ENCODE results near the gene CGB7.
"Not testable (repeated sequence)": the region's sequence is repeated elsewhere in the genome, so short reads cannot be mapped to it uniquely, and the experiment has no call there.

CGB7 gene

DNA sequence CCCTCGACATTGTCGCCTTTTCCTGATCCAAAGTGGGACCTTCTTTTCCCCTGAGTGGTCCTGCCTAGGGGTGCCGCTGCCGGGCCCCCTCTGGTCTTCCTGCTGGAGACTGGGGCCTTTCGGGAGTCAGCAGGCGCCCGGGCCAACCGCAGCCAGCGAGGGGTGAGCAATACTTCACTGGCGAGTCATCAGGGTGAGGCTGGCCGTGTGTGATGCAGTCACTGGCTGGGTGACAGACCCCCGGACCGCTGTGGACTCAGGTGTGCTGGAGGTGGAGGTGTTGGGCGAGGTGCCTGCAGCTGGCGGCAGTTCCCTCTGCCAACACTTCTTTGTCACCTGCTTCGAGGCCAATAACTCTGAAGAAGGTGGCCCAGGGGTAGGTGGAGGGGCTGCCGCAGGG is 15.4 kb downstream of the CGB7 start:
- no peak for DNase-seq (ENCODE audit: low read depth)

DNA sequence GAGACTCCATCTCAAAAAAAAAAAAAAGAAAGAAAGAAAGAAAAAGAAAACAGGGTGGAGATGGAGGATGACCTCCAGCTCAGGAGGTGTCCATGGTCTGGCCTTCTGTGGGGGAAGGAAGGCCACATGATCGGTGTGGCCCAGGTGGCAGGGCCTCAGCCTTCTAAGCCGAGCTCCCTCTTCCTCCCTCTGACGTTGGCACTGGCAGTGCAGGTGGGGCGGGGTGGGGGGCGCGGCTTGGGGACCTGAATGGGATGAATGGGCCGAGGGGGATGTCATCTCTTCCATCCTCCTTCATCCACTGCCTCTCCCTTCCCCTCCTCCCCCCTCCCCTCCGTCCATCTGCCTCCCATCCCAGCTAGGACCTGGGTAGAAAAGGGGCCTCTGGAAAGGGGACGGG is 17.8 kb downstream of the CGB7 start:
- DNase-seq (ENCODE audit: low read depth), result not testable (repeated sequence)

DNA sequence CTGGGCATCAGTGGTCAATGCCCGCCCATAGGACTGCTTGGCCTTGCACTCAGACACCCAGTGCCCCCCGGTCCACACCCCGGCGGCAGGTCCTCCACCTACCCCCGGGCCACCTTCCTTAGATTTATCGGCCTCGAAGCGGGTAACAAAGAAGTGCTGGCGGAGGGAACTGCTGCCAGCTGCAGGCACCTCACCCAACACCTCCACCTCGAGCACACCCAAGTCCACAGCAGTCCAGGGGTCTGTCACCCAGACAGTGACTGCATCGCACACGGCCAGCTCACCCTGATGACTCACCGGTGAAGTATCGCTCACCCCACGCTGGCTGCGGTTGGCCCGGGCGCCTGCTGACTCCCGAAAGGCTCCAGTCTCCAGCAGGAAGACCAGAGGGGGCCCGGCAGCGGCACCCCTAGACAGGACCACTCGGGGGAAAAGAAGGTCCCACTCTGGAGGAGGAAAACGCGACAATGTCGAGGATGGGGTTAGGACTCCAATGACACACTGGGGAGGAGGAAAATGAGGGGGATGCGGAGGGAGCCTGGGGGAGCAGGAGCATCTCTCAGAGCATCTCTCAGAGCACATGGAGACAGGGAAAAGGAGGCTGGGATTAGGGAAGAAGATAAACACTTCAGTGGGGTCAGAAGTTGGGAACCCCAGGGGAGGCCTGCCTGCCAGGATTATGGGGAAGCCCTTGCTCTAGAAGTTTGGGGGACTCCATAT is 18.8 kb downstream of the CGB7 start:
- not testable (repeated sequence) for DNase-seq (ENCODE audit: low read depth)

DNA sequence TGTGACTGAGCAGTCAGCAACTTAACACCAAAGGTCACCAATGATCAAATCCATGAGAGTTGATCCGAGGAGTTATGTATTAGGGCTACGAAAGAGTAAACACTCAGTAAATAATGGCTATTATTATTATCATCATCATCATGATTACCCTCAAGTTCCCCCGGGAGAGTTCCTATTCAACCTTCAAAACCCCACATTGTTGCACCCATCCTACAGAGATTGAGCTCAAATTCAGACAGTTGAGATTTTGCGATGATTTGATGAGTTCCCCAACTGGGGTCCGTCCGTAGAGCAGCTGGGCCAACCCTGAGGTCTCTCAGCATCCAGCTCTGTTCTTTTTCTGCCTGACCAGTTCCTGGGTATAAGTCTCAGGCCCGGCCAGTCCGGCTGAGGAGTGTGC is 19.4 kb downstream of the CGB7 start:
- not testable (repeated sequence) for DNase-seq (ENCODE audit: low read depth)

DNA sequence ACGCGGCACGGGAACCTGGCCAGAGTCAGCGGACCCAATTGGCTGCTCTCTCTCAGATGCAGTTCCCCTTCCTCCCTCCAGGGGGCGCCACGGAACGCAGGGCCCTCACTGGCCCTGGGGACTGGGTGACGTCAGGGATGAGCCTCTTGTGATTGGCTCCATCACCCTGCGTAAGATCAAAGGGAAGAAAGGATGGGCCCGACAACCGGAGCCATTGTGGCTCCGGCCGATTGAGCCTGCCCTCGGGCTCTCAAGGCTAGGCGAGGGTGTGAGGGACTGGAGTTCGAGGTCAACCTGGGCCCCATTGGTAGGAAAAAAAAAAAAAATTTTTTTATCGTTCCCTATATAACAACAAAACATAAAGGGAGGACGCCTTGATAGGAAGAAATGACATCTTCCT is 20.7 kb downstream of the CGB7 start, which contains the start of gene CGB1:
TSS of gene CGB1 (minus strand) at position 81 of the 400 bp plus-strand sequence. CDS start 184 bp downstream, outside the sequence.
- DNase-seq (ENCODE audit: low read depth), result peak; percentile 28

DNA sequence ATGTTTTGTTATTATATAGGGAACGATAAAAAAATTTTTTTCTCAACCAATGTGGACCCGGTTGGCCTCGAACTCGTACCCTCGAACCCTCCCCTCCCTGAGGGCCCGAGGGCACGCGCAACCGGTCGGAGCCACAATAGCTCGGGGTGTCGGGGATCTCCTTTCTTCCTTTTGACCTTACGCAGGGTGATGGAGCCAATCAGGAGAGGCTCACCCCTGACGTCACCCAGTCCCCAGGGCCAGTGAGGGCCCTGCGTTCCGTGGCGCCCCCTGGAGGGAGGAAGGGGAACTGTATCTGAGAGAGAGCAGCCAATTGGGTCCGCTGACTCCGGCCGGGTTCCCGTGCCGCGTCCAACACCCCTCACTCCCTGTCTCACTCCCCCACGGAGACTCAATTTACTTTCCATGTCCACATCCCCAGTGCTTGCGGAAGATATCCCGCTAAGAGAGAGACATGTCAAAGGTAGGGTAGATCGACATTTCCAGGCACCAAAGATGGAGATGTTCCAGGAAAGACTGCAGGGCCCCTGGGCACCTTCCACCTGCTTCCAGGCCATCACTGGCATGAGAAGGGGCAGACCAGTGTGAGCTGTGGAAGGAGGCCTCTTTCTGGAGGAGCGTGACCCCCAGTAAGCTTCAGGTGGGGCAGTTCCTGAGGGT is 25.8 kb downstream of the CGB7 start, which contains the start of gene CGB2:
TSS of gene CGB2 (plus strand) at position 249 of the 660 bp plus-strand sequence. CDS start at position 455, 206 bp downstream.
- DNase-seq (ENCODE audit: low read depth), result peak; percentile 55

DNA sequence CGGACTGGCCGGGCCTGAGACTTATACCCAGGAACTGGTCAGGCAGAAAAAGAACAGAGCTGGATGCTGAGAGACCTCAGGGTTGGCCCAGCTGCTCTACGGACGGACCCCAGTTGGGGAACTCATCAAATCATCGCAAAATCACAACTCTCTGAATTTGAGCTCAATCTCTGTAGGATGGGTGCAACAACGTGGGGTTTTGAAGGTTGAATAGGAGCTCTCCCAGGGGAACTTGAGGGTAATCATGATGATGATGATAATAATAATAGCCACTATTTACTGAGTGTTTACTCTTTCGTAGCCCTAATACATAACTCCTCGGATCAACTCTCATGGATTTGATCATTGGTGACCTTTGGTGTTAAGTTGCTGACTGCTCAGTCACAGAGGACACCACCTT is 27.2 kb downstream of the CGB7 start:
- not testable (repeated sequence) for DNase-seq (ENCODE audit: low read depth)

DNA sequence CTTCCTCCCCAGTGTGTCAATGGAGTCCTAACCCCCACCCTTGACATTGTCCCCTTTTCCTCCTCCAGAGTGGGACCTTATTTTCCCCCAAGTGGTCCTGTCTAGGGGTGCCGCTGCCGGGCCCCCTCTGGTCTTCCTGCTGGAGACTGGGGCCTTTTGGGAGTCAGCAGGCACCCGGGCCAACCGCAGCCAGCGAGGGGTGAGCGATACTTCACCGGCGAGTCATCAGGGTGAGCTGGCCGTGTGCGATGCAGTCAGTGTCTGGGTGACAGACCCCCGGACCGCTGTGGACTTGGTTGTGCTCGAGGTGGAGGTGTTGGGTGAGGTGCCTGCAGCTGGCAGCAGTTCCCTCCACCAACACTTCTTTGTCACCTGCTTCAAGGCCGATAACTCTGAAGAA is 27.8 kb downstream of the CGB7 start:
- DNase-seq (ENCODE audit: low read depth), result not testable (repeated sequence)

DNA sequence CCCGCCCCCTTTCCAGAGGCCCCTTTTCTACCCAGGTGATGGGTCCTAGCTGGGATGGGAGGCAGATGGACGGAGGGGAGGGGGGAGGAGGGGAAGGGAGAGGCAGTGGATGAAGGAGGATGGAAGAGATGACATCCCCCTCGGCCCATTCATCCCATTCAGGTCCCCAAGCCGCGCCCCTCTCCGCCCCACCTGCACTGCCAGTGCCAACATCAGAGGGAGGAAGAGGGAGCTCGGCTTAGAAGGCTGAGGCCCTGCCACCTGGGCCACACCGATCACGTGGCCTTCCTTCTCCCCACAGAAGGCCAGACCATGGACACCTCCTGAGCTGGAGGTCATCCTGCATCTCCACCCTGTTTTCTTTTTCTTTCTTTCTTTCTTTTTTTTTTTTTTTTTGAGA is 28.9 kb downstream of the CGB7 start:
- DNase-seq (ENCODE audit: low read depth), result not testable (repeated sequence)

DNA sequence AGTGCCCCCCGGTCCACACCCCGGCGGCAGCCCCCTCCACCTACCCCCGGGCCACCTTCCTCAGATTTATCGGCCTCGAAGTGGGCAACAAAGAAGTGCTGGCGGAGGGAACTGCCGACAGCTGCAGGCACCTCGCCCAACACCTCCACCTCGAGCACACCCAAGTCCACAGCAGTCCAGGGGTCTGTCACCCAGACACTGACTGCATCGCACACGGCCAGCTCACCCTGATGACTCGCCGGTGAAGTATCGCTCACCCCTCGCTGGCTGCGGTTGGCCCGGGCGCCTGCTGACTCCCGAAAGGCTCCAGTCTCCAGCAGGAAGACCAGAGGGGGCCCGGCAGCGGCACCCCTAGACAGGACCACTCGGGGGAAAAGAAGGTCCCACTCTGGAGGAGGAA is 31.9 kb downstream of the CGB7 start:
- not testable (repeated sequence) for DNase-seq (ENCODE audit: low read depth)

DNA sequence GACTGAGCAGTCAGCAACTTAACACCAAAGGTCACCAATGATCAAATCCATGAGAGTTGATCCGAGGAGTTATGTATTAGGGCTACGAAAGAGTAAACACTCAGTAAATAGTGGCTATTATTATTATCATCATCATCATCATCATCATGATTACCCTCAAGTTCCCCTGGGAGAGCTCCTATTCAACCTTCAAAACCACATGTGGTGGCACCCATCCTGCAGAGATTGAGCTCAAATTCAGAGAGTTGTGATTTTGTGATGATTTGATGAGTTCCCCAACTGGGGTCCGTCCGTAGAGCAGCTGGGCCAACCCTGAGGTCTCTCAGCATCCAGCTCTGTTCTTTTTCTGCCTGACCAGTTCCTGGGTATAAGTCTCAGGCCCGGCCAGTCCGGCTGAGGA is 32.5 kb downstream of the CGB7 start:
- not testable (repeated sequence) for DNase-seq (ENCODE audit: low read depth)

DNA sequence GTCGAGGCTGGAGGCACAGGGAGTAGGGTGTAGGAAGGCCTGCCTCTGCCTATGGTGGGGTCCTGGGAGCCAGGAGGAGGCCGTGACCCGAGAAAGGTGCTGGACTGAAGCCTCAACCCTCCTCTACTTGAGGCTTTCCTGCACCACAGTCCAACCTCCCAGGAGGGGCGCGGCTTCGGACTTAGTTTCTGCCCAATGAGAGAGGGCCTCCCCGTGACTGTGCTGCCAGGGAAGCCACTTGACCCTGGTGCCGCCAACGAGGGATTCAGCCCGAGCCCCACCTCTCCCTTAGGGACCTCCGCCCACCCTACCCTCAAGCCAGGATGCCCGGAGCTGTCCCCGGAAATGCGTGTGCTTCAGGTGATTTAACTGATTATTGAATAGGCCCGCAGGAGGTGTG is 33.3 kb downstream of the CGB7 start, which contains the start of gene CGB3:
TSS of gene CGB3 (minus strand) at position 101 of the 400 bp plus-strand sequence. CDS start 362 bp downstream, outside the sequence.
- DNase-seq (ENCODE audit: low read depth), result not testable (repeated sequence)

DNA sequence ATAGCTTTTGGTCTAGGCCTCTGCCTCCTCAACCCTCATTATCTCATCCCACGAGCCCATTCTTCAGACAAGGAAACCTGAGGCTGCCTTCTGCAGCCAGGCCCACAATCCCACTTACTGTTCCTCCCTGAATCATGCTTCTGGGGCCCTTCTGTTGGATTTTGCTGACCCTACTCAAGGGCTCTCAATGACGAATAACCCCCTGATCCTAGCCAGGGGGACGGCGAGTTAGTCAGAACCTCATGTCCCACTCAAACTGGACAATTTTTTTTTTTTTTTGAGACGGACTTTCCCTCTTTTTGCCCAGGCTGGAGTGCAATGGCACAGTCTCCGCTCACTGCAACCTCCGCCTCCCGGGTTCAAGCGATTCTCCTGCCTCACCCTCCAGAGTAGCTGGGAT is 35.4 kb downstream of the CGB7 start:
- DNase-seq (ENCODE audit: low read depth), result no peak

DNA sequence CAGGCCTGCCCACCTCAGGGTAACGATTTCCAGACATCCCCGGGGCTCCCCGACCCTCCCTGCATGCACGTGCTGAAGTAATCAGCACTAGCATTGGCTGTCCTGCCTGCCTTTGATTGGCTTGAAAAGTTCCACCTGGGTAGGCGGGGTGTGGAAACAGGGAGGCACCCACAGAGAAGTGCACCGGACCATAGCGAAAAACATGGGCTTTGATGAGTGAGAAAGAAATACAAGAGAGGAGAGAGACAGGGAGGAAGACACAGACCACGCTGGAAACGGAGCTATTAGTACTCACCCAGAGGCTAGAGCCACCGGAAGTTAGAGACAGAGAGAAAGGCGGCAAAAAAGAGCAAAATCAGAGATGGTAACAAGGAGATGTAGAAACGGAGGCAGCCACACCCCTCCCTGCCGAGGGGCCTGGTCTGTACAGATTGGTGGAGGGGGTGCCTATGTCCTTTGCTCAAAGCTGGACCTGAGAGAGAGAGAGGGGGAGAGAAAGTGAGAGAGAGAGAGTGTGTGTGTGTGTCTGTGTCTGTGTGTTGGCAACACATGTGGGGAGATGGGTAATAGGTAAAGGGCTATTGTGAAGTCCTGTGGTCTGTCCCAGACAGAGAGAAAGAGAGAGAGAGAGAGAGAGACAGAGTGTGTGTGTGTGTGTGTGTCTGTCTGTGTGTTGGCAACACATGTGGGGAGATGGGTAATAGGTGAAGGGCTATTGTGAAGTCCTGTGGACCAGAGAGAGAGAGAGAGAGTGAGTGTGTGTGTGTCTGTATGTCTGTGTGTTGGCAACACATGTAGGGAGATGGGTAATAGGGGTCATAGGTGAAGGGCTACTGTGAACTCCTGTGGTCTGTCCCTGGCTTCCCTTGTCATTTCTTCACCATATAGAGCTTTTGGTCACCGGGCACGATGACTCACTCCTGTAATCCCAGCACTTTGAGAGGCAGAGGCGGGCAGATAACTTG is 36.3 kb downstream of the CGB7 start:
- DNase-seq (ENCODE audit: low read depth), result no peak

DNA sequence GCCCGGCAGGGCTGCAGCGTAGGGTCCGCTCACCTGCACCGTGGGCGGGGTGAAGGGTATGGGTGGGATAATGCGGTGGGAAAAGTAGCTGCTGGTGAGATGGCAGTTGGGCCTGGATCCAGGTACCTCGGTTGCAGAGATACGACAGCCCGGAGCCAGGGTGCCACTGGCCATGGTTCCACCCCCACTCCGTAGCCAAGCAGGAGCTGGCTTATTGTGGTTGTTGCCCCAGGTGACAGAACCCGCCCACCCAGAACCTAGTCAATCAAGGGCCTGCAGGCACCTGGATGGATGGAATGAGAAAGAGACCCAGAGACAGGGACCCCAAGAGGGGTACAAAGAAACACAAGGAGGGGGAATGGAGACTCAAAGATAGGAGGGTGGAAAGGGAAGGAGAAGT is 37.2 kb downstream of the CGB7 start:
- no peak for DNase-seq (ENCODE audit: low read depth)

DNA sequence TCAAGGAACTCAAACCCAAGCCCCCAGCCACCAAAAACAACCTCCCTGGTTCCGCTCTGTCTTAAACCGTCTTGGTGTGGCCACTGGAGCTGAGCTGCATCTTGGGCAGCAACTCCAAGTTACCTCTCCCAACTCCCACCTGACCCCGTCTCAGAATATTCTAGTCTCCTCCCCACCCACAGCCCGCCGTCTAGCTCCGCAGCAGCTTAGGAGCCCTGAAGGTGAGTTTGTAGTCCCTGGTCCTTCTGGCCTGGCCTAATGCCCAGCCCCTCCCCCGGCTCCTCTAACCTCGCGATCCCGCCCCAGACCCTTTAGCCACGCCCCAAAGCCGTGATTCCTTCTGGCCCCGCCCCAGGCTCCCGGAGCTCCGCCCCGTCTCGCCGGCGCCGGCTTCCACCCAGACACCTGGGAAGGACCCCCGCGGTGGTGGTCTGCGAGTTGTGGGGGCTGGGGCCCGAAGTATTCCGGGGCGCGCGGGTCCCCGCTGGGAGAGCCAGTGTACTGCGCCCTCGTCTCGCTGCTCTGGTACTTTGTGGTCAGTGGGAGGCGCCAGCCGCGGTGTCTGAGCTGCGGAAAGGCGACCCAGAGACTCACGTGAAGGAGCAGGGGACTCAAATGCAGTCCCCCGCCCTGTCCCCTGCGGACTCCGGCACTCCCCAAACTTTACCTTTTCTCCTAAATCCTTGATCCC is 38.2 kb downstream of the CGB7 start:
- DNase-seq (ENCODE audit: low read depth), result peak; percentile 49

DNA sequence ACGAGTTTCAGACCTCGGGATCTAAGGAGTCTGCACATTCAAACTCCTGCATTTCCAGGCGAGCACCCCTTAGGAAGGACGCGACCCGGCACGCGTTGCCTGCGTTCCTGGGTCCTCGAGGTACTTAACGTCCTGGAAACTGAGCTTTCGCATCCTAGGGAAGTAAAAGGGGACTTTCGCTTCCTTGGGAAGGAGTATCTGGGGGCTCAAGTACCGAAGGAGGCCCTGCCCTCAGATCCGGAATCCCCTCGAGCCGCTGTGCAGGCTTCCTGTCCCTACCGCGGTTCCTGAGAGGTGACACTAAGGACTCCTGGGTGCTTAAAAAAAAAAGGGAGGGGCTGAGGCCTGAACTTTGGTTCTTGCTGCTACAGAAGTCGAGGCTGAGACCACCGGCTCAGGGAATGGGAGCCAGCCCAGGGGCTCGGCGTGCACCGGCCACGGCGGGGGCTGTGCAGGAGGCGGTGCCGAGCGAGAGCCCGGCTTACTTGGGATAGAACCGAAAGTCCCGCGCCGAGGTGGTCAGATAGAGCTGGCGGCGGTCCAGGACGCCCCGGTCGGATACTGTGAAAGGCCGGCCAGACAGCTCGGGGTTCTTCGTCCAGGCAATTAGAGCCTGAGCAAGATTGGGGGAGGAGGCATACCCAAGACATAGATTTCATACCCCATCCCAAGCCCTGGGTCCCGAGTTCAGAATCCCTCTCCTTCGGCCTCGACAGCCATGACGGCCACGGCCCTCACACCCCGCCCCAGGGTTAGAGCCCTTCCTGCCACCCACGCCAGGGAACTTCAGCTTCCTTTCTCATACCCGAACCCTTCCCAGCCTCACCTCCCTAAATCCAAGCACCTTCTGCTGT is 38.9 kb downstream of the CGB7 start:
- DNase-seq (ENCODE audit: low read depth), result not testable (repeated sequence)

DNA sequence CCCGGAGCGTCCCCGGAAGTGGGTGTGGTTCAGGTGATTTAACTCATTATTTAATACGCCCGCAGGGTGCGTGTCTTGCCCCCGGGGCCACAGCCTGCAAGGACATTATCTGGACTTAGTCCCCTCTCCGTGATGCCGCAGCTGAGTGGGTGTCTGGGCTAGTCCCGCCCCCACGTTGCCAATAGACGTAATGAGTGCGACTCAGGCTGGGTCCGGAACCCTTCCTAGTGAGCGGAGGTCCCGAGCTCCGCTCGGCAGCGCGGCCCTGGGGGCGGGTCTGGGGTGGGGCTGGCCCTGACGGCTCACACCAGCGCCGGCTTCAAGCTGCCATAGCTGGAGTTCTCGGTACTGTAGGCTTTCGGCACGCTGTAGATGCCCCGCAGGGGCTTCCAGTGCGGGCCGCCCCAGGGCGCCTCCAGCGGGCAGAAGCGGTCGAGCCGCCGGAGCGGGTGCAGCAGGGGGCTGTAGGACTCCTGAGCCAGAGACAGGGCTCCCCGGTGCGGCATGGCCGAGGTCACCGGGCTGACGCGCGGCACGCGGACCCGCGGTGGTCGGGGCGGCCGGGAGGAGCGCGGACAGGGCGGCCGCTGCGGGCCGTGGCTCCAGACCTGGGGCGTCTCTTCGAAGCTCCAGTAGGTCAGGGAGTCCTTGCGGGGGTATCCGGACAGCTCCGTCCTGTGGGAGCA is 39.7 kb downstream of the CGB7 start:
- peak; percentile 42 for DNase-seq (ENCODE audit: low read depth)

DNA sequence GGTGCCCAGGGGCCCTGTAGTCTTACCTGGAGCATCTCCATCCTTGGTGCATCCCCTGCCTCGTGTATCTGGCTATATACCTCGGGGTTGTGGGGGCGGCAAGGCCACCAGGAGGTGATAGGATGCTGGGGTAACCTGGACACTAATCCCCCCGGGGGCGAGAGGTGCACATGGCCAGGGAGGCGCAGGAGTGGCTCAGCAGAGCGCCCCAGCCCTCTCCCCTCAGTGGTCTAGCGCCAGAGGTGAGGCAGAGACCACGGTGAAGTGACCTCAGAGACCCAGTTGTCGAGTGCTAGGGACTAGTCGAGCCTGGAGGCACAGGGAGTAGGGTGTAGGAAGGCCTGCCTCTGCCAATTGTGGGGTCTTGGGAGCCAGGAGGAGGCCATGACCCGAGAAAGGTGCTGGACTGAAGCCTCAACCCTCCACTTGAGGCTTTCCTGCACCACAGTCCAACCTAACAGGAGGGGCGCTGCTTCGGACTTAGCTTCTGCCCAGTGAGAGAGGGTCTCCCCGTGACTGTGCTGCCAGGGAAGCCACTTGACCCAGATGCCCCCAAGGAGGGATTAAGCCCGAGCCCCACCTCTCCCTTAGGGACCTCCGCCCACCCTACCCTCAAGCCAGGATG is 40.4 kb downstream of the CGB7 start, which contains the start of gene LHB:
TSS of gene LHB (minus strand) at position 51 of the 625 bp plus-strand sequence. CDS start at position 41, 10 bp downstream.
- no peak for DNase-seq (ENCODE audit: low read depth)

All from activated T-cell treated with anti-CD3 and anti-CD28 coated beads for 24 hours (primary cell).